OCI-LY3 (cell line): Measurements from ENCODE around the gene ADAM10.

Source experiments
- H2AFZ ChIP-seq: fragments of 200-600, 300-600 bp; shearing (Covaris generic); 2 replicates; pipeline ENCODE4 v1.6.0; 2014; ENCODE audit warnings: antibody characterized with exemption, low read depth, low read length
- H3K27ac ChIP-seq: fragments of 200-600, 300-600 bp; sonication (generic); 2 replicates; pipeline ENCODE4 v1.5.1; 2014; ENCODE audit warnings: mild to moderate bottlenecking, low read length, moderate library complexity, mixed read lengths
- H3K27me3 ChIP-seq: fragments of 200-600, 300-600 bp; sonication (generic); 2 replicates; pipeline ENCODE4 v1.6.1; 2014; ENCODE audit warnings: low read depth, low read length, mixed read lengths
- H3K36me3 ChIP-seq: fragments of 200-600, 300-600 bp; sonication (generic); replicated peaks from 2 replicates; pipeline ENCODE3; 2014; ENCODE audit warnings: low read depth, low read length, mixed read lengths
- H3K4me1 ChIP-seq: fragments of 300-600, 200-600 bp; sonication (generic); 2 replicates; pipeline ENCODE4 v1.6.1; 2014; ENCODE audit warnings: low read length, mixed read lengths
- H3K4me2 ChIP-seq: fragments of 200-600, 300-600 bp; sonication (generic); 2 replicates; pipeline ENCODE4 v1.6.1; 2014; ENCODE audit warnings: low read length, mixed read lengths
- H3K4me3 ChIP-seq: fragments of 300-600, 200-600 bp; sonication (generic); 2 replicates; pipeline ENCODE4 v1.5.1; 2014; ENCODE audit warnings: antibody characterized with exemption, mild to moderate bottlenecking, low read length, moderate library complexity
- H3K79me2 ChIP-seq: fragments of 300-600, 200-600 bp; shearing (Covaris generic); 2 replicates; pipeline ENCODE4 v1.6.1; 2014; ENCODE audit warnings: mild to moderate bottlenecking, low read length, mixed read lengths
- H3K9ac ChIP-seq: fragments of 300-600, 200-600 bp; shearing (Covaris generic); 2 replicates; pipeline ENCODE4 v1.6.0; 2014; ENCODE audit warnings: mild to moderate bottlenecking, low read length, moderate library complexity
- H3K9me3 ChIP-seq: fragments of 200-600, 300-600 bp; shearing (Covaris generic); 2 replicates; pipeline ENCODE4 v1.6.1; 2014; ENCODE audit warnings: low read length, mixed read lengths; ENCODE audit not compliant: insufficient read depth
- H4K20me1 ChIP-seq: fragments of 200-600, 300-600 bp; sonication (generic); 2 replicates; pipeline ENCODE4 v1.6.1; 2016; ENCODE audit warnings: low read length, mixed read lengths; ENCODE audit not compliant: insufficient read depth
- EZH2phosphoT487 ChIP-seq: fragments of 200-600 bp; shearing (Covaris generic); IDR thresholded peaks from 2 replicates; pipeline ENCODE4 v1.6.1; 2018; ENCODE audit warnings: antibody characterized with exemption, mixed run types, low read depth
- TF ChIP-seq, protein P1 (sequence below): fragments of 200-600, 300-600 bp; sonication (generic); IDR thresholded peaks from 2 replicates; pipeline ENCODE4 v1.5.1; 2014; ENCODE audit warnings: antibody characterized with exemption, low read length, low read depth

The ADAM10 gene

DNA sequence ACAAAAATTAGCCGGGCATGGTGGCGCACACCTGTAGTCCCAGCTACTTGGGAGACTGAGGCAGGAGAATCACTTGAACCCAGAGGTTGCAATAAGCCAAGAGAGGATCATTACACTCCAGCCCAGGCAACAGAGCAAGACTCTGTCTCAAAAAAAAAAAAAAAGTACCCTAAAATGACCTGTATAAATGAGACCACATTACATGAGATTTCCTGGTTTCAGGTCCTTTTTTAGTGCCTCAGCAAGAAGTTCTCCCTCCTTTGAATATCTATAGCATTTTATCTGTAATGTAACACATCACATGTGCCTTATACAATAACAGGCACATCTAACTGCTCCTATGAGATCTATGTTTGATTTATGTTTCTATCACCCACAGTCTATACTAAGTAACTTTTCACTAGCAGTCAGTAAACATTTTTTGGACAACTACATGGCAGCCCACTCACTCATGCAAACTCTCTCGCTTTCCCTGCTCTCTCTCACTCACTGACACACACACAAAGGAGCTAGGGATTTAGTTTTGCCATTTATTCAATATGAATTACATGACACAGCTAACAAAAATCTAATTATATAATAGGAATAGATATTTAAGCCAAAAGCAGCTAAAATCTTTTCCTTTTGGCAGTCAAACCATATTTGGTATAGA, 34.1 kb downstream of the ADAM10 start:
- peak overlapping the region; percentile 6; the same call in 1 of the 2 replicates for H3K27ac ChIP-seq
- peaks cover 25% of the 10 kb centered on the region for H3K4me1 ChIP-seq
- H2AFZ ChIP-seq: no peak overlapping the region
- H3K79me2 ChIP-seq: peaks cover 17% of the 10 kb centered on the region
- no peak overlapping the region for H3K9ac ChIP-seq
- H3K27me3 ChIP-seq: no peaks in the 10 kb centered on the region
- no peak overlapping the region for H3K4me3 ChIP-seq
- peaks cover 5% of the 10 kb centered on the region for H3K36me3 ChIP-seq
- TF ChIP-seq, protein P1, sequence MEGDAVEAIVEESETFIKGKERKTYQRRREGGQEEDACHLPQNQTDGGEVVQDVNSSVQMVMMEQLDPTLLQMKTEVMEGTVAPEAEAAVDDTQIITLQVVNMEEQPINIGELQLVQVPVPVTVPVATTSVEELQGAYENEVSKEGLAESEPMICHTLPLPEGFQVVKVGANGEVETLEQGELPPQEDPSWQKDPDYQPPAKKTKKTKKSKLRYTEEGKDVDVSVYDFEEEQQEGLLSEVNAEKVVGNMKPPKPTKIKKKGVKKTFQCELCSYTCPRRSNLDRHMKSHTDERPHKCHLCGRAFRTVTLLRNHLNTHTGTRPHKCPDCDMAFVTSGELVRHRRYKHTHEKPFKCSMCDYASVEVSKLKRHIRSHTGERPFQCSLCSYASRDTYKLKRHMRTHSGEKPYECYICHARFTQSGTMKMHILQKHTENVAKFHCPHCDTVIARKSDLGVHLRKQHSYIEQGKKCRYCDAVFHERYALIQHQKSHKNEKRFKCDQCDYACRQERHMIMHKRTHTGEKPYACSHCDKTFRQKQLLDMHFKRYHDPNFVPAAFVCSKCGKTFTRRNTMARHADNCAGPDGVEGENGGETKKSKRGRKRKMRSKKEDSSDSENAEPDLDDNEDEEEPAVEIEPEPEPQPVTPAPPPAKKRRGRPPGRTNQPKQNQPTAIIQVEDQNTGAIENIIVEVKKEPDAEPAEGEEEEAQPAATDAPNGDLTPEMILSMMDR: no peak
- no peak for TF ChIP-seq EZH2phosphoT487
- peak overlapping the region; percentile 33 for H3K4me2 ChIP-seq
- no peaks in the 10 kb centered on the region for H4K20me1 ChIP-seq
- no peaks in the 10 kb centered on the region for H3K9me3 ChIP-seq

DNA sequence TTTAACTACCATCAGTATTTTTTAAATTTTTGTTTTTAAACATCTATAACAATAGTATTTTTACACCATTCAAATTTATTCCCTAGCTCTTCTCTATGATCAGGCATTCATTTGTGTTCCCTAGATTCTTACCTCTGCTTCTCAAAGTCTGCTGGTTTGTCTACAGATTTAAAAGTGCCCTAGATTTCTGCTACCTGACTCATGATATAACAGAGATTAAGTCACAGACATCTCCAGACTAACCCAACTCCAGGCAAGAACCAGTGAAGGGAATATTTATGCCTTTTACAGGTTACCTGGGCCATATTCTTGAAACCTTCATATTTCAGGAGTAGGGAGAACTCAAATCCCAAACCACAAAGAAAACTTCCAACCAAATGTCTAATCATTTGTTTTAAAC, 38.8 kb downstream of the ADAM10 start:
- H3K27ac ChIP-seq: no peak overlapping the region
- no peak overlapping the region for H2AFZ ChIP-seq
- H3K36me3 ChIP-seq: peaks cover 11% of the 10 kb centered on the region
- no peaks in the 10 kb centered on the region for H3K27me3 ChIP-seq
- H3K9me3 ChIP-seq: no peaks in the 10 kb centered on the region
- no peak overlapping the region for H3K4me2 ChIP-seq
- no peak overlapping the region for H3K9ac ChIP-seq
- H3K4me1 ChIP-seq: peaks cover 24% of the 10 kb centered on the region
- H3K79me2 ChIP-seq: peaks cover 7% of the 10 kb centered on the region; the same call in 1 of the 2 replicates
- H3K4me3 ChIP-seq: no peak overlapping the region
- TF ChIP-seq EZH2phosphoT487: no peak
- TF ChIP-seq, protein P1: no peak
- H4K20me1 ChIP-seq: no peaks in the 10 kb centered on the region

DNA sequence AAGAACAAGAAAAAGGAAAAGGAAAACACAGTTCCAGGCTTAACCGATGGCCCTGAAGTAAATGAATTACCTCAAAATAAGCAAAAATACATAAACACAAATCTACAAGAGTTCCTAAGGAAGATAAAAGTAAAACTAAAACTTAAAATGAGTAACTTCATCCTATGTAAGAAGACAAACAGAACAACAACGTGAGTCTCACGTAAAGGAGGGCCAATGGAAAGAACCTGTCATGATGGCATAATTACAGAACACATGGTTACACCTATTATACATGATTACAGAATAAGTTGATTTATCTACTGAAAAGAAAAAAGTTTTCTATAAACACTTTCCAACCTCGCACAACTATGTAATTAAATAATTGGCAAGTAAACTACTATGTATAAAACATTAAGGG, 42.1 kb downstream of the ADAM10 start:
- no peaks in the 10 kb centered on the region for H3K9me3 ChIP-seq
- H3K4me1 ChIP-seq: peaks cover 23% of the 10 kb centered on the region
- H3K4me3 ChIP-seq: no peak overlapping the region
- peaks cover 23% of the 10 kb centered on the region for H3K36me3 ChIP-seq
- no peaks in the 10 kb centered on the region for H4K20me1 ChIP-seq
- H3K79me2 ChIP-seq: peaks cover 11% of the 10 kb centered on the region; the same call in 1 of the 2 replicates
- H2AFZ ChIP-seq: no peak overlapping the region
- H3K27ac ChIP-seq: no peak overlapping the region
- no peaks in the 10 kb centered on the region for H3K27me3 ChIP-seq
- no peak overlapping the region for H3K9ac ChIP-seq
- no peak overlapping the region for H3K4me2 ChIP-seq
- TF ChIP-seq, protein P1: no peak

DNA sequence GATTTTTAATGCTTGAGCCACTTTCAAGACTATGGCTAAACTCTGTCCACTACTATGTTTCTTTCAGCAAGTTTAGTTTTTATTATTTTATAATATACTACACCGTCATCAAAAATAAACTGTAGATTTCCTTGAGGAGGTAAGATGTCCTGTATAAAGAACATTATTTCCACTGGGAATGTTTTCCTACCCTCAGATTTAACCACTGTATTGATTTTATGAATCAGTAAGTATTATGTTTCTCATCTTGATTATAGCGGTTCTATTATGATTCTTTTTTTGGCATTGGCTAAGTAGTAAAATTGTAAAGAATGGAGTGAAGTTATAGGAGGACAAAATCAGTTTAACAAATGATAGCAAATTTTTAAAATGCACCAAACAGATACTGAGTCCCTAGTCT, 44.4 kb downstream of the ADAM10 start:
- TF ChIP-seq EZH2phosphoT487: no peak
- TF ChIP-seq, protein P1: no peak
- no peak overlapping the region for H3K27ac ChIP-seq
- H3K4me2 ChIP-seq: no peak overlapping the region
- H3K27me3 ChIP-seq: no peaks in the 10 kb centered on the region
- H3K36me3 ChIP-seq: peaks cover 34% of the 10 kb centered on the region
- no peaks in the 10 kb centered on the region for H4K20me1 ChIP-seq
- H3K4me1 ChIP-seq: peaks cover 23% of the 10 kb centered on the region
- no peak overlapping the region for H3K4me3 ChIP-seq
- peaks cover 18% of the 10 kb centered on the region; the same call in 1 of the 2 replicates for H3K79me2 ChIP-seq
- no peak overlapping the region for H3K9ac ChIP-seq
- 0 out of 2 replicates have a peak, but pooled peaks cover 1% of the 10 kb centered on the region for H3K9me3 ChIP-seq
- H2AFZ ChIP-seq: no peak overlapping the region
